HepG2 (cell line): ENCODE results near the gene CFTR. TPM values are rescaled to one million over a fixed set of nuclear protein-coding genes. Genes with fewer than 3 reads are reported as not detected.

ENCODE experiments used
- ATAC-seq: fragments of 200-7000 bp; cut with Tn5 transposase; 3 replicates; pipeline ENCODE4 v1.9.1; 2020; ENCODE audit warnings: mild to moderate bottlenecking, moderate library complexity
- BruUV-seq: library from RNA; stranded (reverse); fragments of 400-500 nt; replicated peaks from 2 replicates; lab custom pipeline; 2021; lab: Mats Ljungman, UMichigan
- CTCF ChIA-PET: fragments of 300-600 bp; formaldehyde crosslinking; extraction: SDS; loops from one replicate; lab custom pipeline; 2021; ENCODE audit warnings: low total read pairs, inconsistent platforms, low intra/inter-chr PET ratio; lab: Yijun Ruan, JAX
- POLR2A ChIA-PET: fragments of 350-600 bp; sonication (Branson Sonifier 250); formaldehyde crosslinking; loops from one replicate; lab custom pipeline; 2020; ENCODE audit warnings: antibody characterized with exemption, inconsistent platforms; lab: Yijun Ruan, JAX
- DNase-seq: peaks from one replicate; pipeline ENCODE4 v3.0.0-alpha.2; 2015; ENCODE audit warnings: low spot score
- FAIRE-seq: peaks from 3 replicates; lab custom pipeline; 2011; peaks lifted over from hg19 to GRCh38; lab: Jason Lieb, UNC
- H2AFZ ChIP-seq: one replicate; pipeline ENCODE4 v1.6.1; 2011; ENCODE audit warnings: low read length, inconsistent platforms
- H3K27ac ChIP-seq: fragments of 300-600 bp; 3 replicates; pipeline ENCODE4 v1.8.0; 2011; ENCODE audit warnings: mixed run types, mild to moderate bottlenecking, mixed read lengths, low read length, inconsistent platforms; ENCODE audit not compliant: insufficient read depth; ENCODE audit errors: extremely low read length
- H3K27me3 ChIP-seq, 2 experiments: fragments of 200-600 bp in 1 of 2; 2 replicates in 1 of 2; 3 replicates in 1 of 2; pipeline versions ENCODE4 v1.6.0 to v1.8.0; 2011; ENCODE audit warnings: low read length in 2 of 2, mild to moderate bottlenecking in 2 of 2, moderate library complexity in 2 of 2, inconsistent platforms in 1 of 2; ENCODE audit not compliant: insufficient read depth in 2 of 2, control insufficient read depth in 1 of 2
- H3K36me3 ChIP-seq, 2 experiments: fragments of 200-600 bp in 1 of 2; replicated peaks in 1 of 2; 2 replicates in 1 of 2; 3 replicates in 1 of 2; pipeline versions ENCODE4 v1.5.1 to v1.8.0; 2011; ENCODE audit warnings: low read length in 2 of 2, inconsistent platforms in 1 of 2; ENCODE audit not compliant: insufficient read depth in 2 of 2, control insufficient read depth in 1 of 2
- H3K4me1 ChIP-seq: 2 replicates; pipeline ENCODE4 v1.5.1; 2012; ENCODE audit warnings: low read length, inconsistent platforms; ENCODE audit not compliant: insufficient read depth
- H3K4me2 ChIP-seq: 2 replicates; pipeline ENCODE4 v1.6.0; 2011; ENCODE audit warnings: low read depth, low read length, inconsistent platforms
- H3K4me3 ChIP-seq, 3 experiments: fragments of 200-600 bp in 1 of 3; sonication (generic), shearing (Covaris generic) in 1 of 3; replicated peaks in 1 of 3; 2 replicates each; pipeline ENCODE4 v1.5.1; 2011 to 2016; ENCODE audit warnings: low read length in 3 of 3, inconsistent platforms in 2 of 3, low read depth in 2 of 3, mild to moderate bottlenecking in 2 of 3, control low read depth in 1 of 3, mixed read lengths in 1 of 3; ENCODE audit not compliant: insufficient read depth in 1 of 3
- H3K79me2 ChIP-seq: one replicate; pipeline ENCODE4 v1.6.1; 2011; ENCODE audit warnings: low read length, inconsistent platforms; ENCODE audit not compliant: insufficient read depth
- H3K9ac ChIP-seq: 2 replicates; pipeline ENCODE4 v1.6.0; 2011; ENCODE audit warnings: mild to moderate bottlenecking, low read depth, low read length, inconsistent platforms; ENCODE audit not compliant: insufficient read depth
- H3K9me3 ChIP-seq: 2 replicates; pipeline ENCODE4 v1.5.1; 2012; ENCODE audit warnings: mild to moderate bottlenecking, low read length
- H4K20me1 ChIP-seq: 2 replicates; pipeline ENCODE4 v1.6.0; 2011; ENCODE audit warnings: inconsistent platforms, mild to moderate bottlenecking, low read length, moderate library complexity; ENCODE audit not compliant: insufficient read depth
- ATF7 ChIP-seq, 2 experiments: fragments of 450-650 bp in 1 of 2; sonication (generic) in 1 of 2; formaldehyde crosslinking in 1 of 2; IDR thresholded peaks; 2 replicates each; pipeline versions ENCODE4 v1.4.0 to v1.6.1; 2016 to 2020; ENCODE audit warnings: antibody characterized with exemption in 1 of 2, mild to moderate bottlenecking in 1 of 2, missing genetic modification reagents in 1 of 2
- CREB1 ChIP-seq, 2 experiments: fragments of 450-650 bp in 1 of 2; IDR thresholded peaks; 2 replicates each; pipeline ENCODE4 v1.6.1; 2016 to 2017; ENCODE audit warnings: control low read depth in 1 of 2, mild to moderate bottlenecking in 1 of 2, missing compliant biosample characterization in 1 of 2, missing genetic modification characterization in 1 of 2
- ELF3 ChIP-seq: IDR thresholded peaks from 2 replicates; pipeline ENCODE4 v1.6.1; 2016; ENCODE audit warnings: missing genetic modification reagents, missing compliant biosample characterization
- FOXK1 ChIP-seq: sonication (generic); formaldehyde crosslinking; IDR thresholded peaks from 2 replicates; pipeline ENCODE4 v1.4.0; 2020; ENCODE audit warnings: low read depth, missing genetic modification reagents, borderline replicate concordance
- KMT2A ChIP-seq: sonication (generic); formaldehyde crosslinking; IDR thresholded peaks from 2 replicates; pipeline ENCODE4 v1.4.0; 2020; ENCODE audit warnings: missing genetic modification reagents
- MAFF ChIP-seq: IDR thresholded peaks from 2 replicates; pipeline ENCODE4 v1.6.1; 2011; ENCODE audit warnings: low read depth, low read length, improper control_type of control experiment
- NFATC3 ChIP-seq: sonication (generic); formaldehyde crosslinking; IDR thresholded peaks from 2 replicates; pipeline ENCODE4 v1.5.1; 2020; ENCODE audit warnings: mild to moderate bottlenecking, missing genetic modification reagents
- SSRP1 ChIP-seq: IDR thresholded peaks from 2 replicates; pipeline ENCODE4 v1.6.1; 2016; ENCODE audit warnings: control low read depth
- TP53 ChIP-seq: sonication (generic); formaldehyde crosslinking; conservative IDR thresholded peaks from 2 replicates; pipeline ENCODE4 v1.4.0; 2020; ENCODE audit warnings: missing genetic modification reagents
- ZNF17 ChIP-seq: sonication (generic); formaldehyde crosslinking; IDR thresholded peaks from 2 replicates; pipeline ENCODE4 v1.5.0; 2020; ENCODE audit warnings: mild to moderate bottlenecking, missing genetic modification reagents
- ZNF552 ChIP-seq: sonication (generic); formaldehyde crosslinking; IDR thresholded peaks from 2 replicates; pipeline ENCODE4 v1.9.0; 2022; ENCODE audit warnings: missing genetic modification reagents, mild to moderate bottlenecking, borderline replicate concordance
- ZNF766 ChIP-seq: sonication (generic); formaldehyde crosslinking; IDR thresholded peaks from 2 replicates; pipeline ENCODE4 v1.5.0; 2020; ENCODE audit warnings: missing genetic modification reagents, borderline replicate concordance
- WGBS: methylation state at CpG from one replicate; pipeline ENCODE4 v1.1.6; 2017; ENCODE audit warnings: low lambda C conversion rate; 5-methylcytosine and 5-hydroxymethylcytosine counted together
- in situ Hi-C: cut with HindIII; loops from 2 replicates; pipeline ENCODE4 v1.10.0; 2017; ENCODE audit warnings: low pct_unique_long_range_greater_than_20kb; ENCODE audit not compliant: extremely low pct_ligation_motif_present
- intact Hi-C: fragments of 100-400 bp; cut with micrococcal nuclease; formaldehyde crosslinking; loops from one replicate; pipeline ENCODE4 v1.10.0; 2022; ENCODE audit not compliant: unreplicated experiment
- polyA plus RNA-seq, 8 experiments: library from polyadenylated mRNA; depleted of rRNA in 3 of 8; stranded (reverse) in 7 of 8; unstranded in 1 of 8; fragments of >200 nt; fragmentation: Illumina TruSeq in 4 of 8; extraction: Trizol in 4 of 8; gene quantifications; 2 replicates each; pipeline versions ENCODE4 v1.2.1 to v1.2.3, GENCODE V29; 2011 to 2016; ENCODE audit warnings: low read depth in 4 of 8, missing spikeins in 1 of 8, mixed read lengths in 1 of 8; ENCODE audit not compliant: insufficient read depth in 1 of 8
- total RNA-seq, 5 experiments: library from RNA; depleted of rRNA; stranded (reverse); fragments of >200 nt; fragmentation: Illumina TruSeq; extraction: Trizol; gene quantifications; 2 replicates each; pipeline ENCODE4 v1.2.3, GENCODE V29; 2016; ENCODE audit warnings: low read depth in 1 of 5
- TF ChIP-seq, protein P1 (sequence below): sonication (generic); formaldehyde crosslinking; IDR thresholded peaks from 2 replicates; pipeline ENCODE4 v1.8.1; 2022; ENCODE audit warnings: mild to moderate bottlenecking, missing genetic modification reagents
- TF ChIP-seq, protein P2 (sequence below): sonication (generic); formaldehyde crosslinking; IDR thresholded peaks from 2 replicates; pipeline ENCODE4 v1.4.0; 2020; ENCODE audit warnings: missing genetic modification reagents; ENCODE audit errors: not compliant biosample characterization
- TF ChIP-seq, protein P3 (sequence below): IDR thresholded peaks from 2 replicates; pipeline ENCODE4 v1.6.1; 2016; ENCODE audit warnings: low read depth, borderline replicate concordance

The CFTR gene
- total and polyA plus RNA-seq, 2 of the 13 experiments (the other 11 are each of a cell fraction or from before 2014, with no cell fraction given): not detected

DNA sequence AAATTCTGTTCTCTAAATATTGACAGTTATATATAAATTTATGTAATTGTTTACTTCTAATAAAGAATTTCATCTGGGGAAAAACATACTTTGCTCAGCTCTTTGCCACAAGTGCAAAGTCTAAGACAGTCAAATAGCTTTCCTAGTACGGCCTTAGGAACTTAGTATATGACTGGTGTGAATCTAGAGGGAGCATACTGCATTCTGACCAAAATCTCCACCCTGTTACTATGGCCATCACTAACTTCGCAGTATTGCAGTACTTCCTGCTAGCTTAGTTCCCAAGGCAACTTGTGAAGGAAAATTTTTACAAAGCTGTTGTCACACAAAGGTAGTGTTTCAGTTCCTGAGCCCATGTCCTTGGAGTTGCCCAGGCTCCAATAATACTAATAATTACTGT lies 181.5 kb downstream of the CFTR start (continued):
- no peak for TF ChIP-seq ELF3

DNA sequence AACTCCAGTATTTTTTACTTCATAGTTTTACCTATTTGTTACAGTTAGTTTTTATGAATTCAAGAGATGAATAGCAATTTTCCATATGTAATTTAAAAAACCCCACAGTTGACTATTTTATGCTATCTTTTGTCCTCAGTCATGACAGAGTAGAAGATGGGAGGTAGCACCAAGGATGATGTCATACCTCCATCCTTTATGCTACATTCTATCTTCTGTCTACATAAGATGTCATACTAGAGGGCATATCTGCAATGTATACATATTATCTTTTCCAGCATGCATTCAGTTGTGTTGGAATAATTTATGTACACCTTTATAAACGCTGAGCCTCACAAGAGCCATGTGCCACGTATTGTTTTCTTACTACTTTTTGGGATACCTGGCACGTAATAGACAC lies 184.2 kb downstream of the CFTR start:
- ATAC-seq (no peak), DNase-seq (no peak), FAIRE-seq (no peak)
- no peak for TF ChIP-seq ZNF17 (CRISPR knock-in tag)
- TF ChIP-seq, protein P1, sequence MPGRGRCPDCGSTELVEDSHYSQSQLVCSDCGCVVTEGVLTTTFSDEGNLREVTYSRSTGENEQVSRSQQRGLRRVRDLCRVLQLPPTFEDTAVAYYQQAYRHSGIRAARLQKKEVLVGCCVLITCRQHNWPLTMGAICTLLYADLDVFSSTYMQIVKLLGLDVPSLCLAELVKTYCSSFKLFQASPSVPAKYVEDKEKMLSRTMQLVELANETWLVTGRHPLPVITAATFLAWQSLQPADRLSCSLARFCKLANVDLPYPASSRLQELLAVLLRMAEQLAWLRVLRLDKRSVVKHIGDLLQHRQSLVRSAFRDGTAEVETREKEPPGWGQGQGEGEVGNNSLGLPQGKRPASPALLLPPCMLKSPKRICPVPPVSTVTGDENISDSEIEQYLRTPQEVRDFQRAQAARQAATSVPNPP: no peak
- TF ChIP-seq, protein P2, sequence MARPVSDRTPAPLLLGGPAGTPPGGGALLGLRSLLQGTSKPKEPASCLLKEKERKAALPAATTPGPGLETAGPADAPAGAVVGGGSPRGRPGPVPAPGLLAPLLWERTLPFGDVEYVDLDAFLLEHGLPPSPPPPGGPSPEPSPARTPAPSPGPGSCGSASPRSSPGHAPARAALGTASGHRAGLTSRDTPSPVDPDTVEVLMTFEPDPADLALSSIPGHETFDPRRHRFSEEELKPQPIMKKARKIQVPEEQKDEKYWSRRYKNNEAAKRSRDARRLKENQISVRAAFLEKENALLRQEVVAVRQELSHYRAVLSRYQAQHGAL (CRISPR knock-in tag): no peak
- no peak for TF ChIP-seq TP53 (CRISPR knock-in tag)
- TF ChIP-seq ATF7 (IDR thresholded peaks at IDR 0.05): peak; percentile 72
- TF ChIP-seq ATF7 (CRISPR knock-in tag; IDR thresholded peaks at IDR 0.05): no peak
- no peak for TF ChIP-seq MAFF
- TF ChIP-seq FOXK1 (CRISPR knock-in tag): no peak
- TF ChIP-seq, protein P3, sequence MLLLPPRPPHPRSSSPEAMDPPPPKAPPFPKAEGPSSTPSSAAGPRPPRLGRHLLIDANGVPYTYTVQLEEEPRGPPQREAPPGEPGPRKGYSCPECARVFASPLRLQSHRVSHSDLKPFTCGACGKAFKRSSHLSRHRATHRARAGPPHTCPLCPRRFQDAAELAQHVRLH (CRISPR knock-in tag): no peak
- TF ChIP-seq CREB1 (IDR thresholded peaks at IDR 0.05): 0 out of 2 replicates have a peak, but pooled peaks have one; percentile 17
- no peak for TF ChIP-seq CREB1 (CRISPR knock-in tag; IDR thresholded peaks at IDR 0.05)
- no peak for TF ChIP-seq ZNF552 (CRISPR knock-in tag)
- TF ChIP-seq NFATC3: no peak
- TF ChIP-seq SSRP1 (CRISPR knock-in tag): no peak
- no peak for TF ChIP-seq ZNF766
- TF ChIP-seq KMT2A (CRISPR knock-in tag): no peak
- in situ Hi-C loops: no loop called here
- WGBS: 15% methylated on average over 3 of the region's 3 CpGs
- H3K27me3 ChIP-seq: no peaks in the 10 kb centered on the region
- no peaks in the 10 kb centered on the region for H3K36me3 ChIP-seq
- POLR2A ChIA-PET: no interaction called here
- no peak overlapping the region for H3K9ac ChIP-seq
- no peaks in the 10 kb centered on the region for H3K79me2 ChIP-seq
- no peak overlapping the region for H3K27ac ChIP-seq
- no peaks in the 10 kb centered on the region for H4K20me1 ChIP-seq
- H3K9me3 ChIP-seq: no peaks in the 10 kb centered on the region
- H2AFZ ChIP-seq: no peak overlapping the region
- no peaks in the 10 kb centered on the region for H3K4me1 ChIP-seq
- intact Hi-C loops: no loop called here
- BruUV-seq: no TSS peak
- no peak overlapping the region for H3K4me3 ChIP-seq
- H3K4me2 ChIP-seq: no peak overlapping the region
- CTCF ChIA-PET: no interaction called here
